GM12878 (cell line): ENCODE data around the gene KCND3. TPM values are rescaled to one million over a fixed set of nuclear protein-coding genes. Genes with fewer than 3 reads are reported as not detected.

Experiments used
- CBX3 ChIP-seq: fragments of 200-600 bp; sonication (generic); IDR thresholded peaks from 2 replicates; pipeline ENCODE4 v1.6.1; 2016; ENCODE audit warnings: low read depth, borderline replicate concordance
- CUX1 ChIP-seq: IDR thresholded peaks from 2 replicates; pipeline ENCODE4 v1.6.1; 2012; ENCODE audit warnings: improper control_type of control experiment, low read depth, low read length; ENCODE audit not compliant: insufficient replicate concordance
- EGR1 ChIP-seq, 2 experiments: IDR thresholded peaks; 1 replicate in 1 of 2; 2 replicates in 1 of 2; pipeline ENCODE4 v1.6.1; 2011 to 2012; ENCODE audit warnings: low read depth in 2 of 2, low read length in 2 of 2, borderline replicate concordance in 1 of 2, mild to moderate bottlenecking in 1 of 2, moderate library complexity in 1 of 2
- GATAD2B ChIP-seq: fragments of 450-650 bp; conservative IDR thresholded peaks from 2 replicates; pipeline ENCODE4 v1.6.1; 2017; ENCODE audit warnings: low read depth, mild to moderate bottlenecking, moderate library complexity
- HDAC6 ChIP-seq: fragments of 200-600 bp; sonication (generic); IDR thresholded peaks from one replicate; pipeline ENCODE4 v1.8.0; 2017; ENCODE audit warnings: antibody characterized with exemption; ENCODE audit not compliant: unreplicated experiment
- MYC ChIP-seq: IDR thresholded peaks from 2 replicates; pipeline ENCODE4 v1.6.1; 2011; ENCODE audit warnings: mild to moderate bottlenecking, low read length, moderate library complexity, inconsistent platforms; ENCODE audit not compliant: insufficient read depth, insufficient replicate concordance, insufficient read length, severe bottlenecking
- NBN ChIP-seq: fragments of 450-650 bp; IDR thresholded peaks from 2 replicates; pipeline ENCODE4 v1.6.1; 2016
- PAX5 ChIP-seq: IDR thresholded peaks from 2 replicates; pipeline ENCODE4 v1.6.1; 2011; ENCODE audit warnings: low read depth, low read length, borderline replicate concordance
- TBL1XR1 ChIP-seq: IDR thresholded peaks from 2 replicates; pipeline ENCODE4 v1.6.1; 2012; ENCODE audit warnings: low read depth, low read length, improper control_type of control experiment
- polyA plus RNA-seq, 11 experiments: library from polyadenylated mRNA; depleted of rRNA in 4 of 11; unstranded in 6 of 11; stranded (reverse) in 5 of 11; fragments of >200 nt; fragmentation: Nextera tagmentation in 4 of 11; fragmentation: Illumina TruSeq in 1 of 11; extraction: Ambion mirVana in 4 of 11; extraction: Trizol in 1 of 11; gene quantifications; 1 replicate in 1 of 11; 2 replicates in 10 of 11; pipeline versions ENCODE4 v1.2.1 to v1.2.3, GENCODE V29; 2011 to 2016; ENCODE audit warnings: inconsistent platforms in 2 of 11, missing spikeins in 2 of 11, low read depth in 1 of 11
- total RNA-seq, 4 experiments: library from RNA; depleted of rRNA in 3 of 4; stranded (reverse); fragments of >200 nt in 3 of 4; fragmentation: Illumina TruSeq in 1 of 4; extraction: Trizol in 1 of 4; gene quantifications; 2 replicates each; pipeline versions ENCODE4 v1.2.1 to v1.2.3, GENCODE V29; 2013 to 2021
- TF ChIP-seq, protein P1 (sequence below): fragments of 450-650 bp; IDR thresholded peaks from 2 replicates; pipeline ENCODE4 v1.6.1; 2014; ENCODE audit warnings: mild to moderate bottlenecking

KCND3 gene
- total and polyA plus RNA-seq, 10 of the 15 experiments (the other 5 are each of a cell fraction or from before 2014, with no cell fraction given), result 0.02 TPM; not detected in 9

GRCh38 chr1:111908011-111908621 lies 81.4 kb downstream of the KCND3 start (continued):
- TF ChIP-seq CUX1 (no peak), CBX3 (no peak), PAX5 (no peak), GATAD2B (no peak), NBN (no peak), TBL1XR1 (no peak), HDAC6 (no peak), EGR1 (IDR thresholded peaks at IDR 0.05; ENCODE audit: borderline replicate concordance in 1 of 2, low read depth in 2 of 2, low read length in 2 of 2) (no peak), MYC (no peak)
- TF ChIP-seq, protein P1, sequence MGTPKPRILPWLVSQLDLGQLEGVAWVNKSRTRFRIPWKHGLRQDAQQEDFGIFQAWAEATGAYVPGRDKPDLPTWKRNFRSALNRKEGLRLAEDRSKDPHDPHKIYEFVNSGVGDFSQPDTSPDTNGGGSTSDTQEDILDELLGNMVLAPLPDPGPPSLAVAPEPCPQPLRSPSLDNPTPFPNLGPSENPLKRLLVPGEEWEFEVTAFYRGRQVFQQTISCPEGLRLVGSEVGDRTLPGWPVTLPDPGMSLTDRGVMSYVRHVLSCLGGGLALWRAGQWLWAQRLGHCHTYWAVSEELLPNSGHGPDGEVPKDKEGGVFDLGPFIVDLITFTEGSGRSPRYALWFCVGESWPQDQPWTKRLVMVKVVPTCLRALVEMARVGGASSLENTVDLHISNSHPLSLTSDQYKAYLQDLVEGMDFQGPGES, result no peak
